Heart right ventricle (tissue), 16 donors: Measurements from ENCODE around the gene SFSWAP. TPM values are rescaled to one million over a fixed set of nuclear protein-coding genes. Genes with fewer than 3 reads are reported as not detected.
"Not testable (repeated sequence)": the region's sequence is repeated elsewhere in the genome, so short reads cannot be mapped to it uniquely, and the experiment has no call there.

Experiments
- ATAC-seq, 8 donors: fragments of 200-7000 bp; cut with Tn5 transposase; one replicate each; pipeline ENCODE4 v1.9.1; 2020; ENCODE audit warnings: mild to moderate bottlenecking in 8 of 8, moderate library complexity in 8 of 8, moderate number of reproducible peaks in 1 of 8
- DNase-seq, 2 donors: peaks; one replicate each; pipeline ENCODE4 v3.0.0-alpha.2; 2020
- H3K27ac ChIP-seq, 10 donors: fragments of 200-600 bp; sonication (generic) in 2 of 10; one replicate each; pipeline versions ENCODE4 v1.5.0 to v1.8.0; 2020 to 2022; ENCODE audit warnings: mild to moderate bottlenecking in 3 of 10
- H3K27me3 ChIP-seq, 7 donors: fragments of 200-600 bp; one replicate each; pipeline ENCODE4 v1.8.0; 2021 to 2022; ENCODE audit warnings: mild to moderate bottlenecking in 2 of 7
- H3K36me3 ChIP-seq, 9 donors: fragments of 200-600 bp; sonication (generic) in 1 of 9; one replicate each; pipeline versions ENCODE4 v1.5.0 to v1.8.0; 2020 to 2022; ENCODE audit warnings: mild to moderate bottlenecking in 2 of 9
- H3K4me1 ChIP-seq, 9 donors: fragments of 200-600 bp; sonication (generic) in 1 of 9; one replicate each; pipeline versions ENCODE4 v1.5.0 to v1.8.0; 2020 to 2022; ENCODE audit warnings: mild to moderate bottlenecking in 4 of 9
- H3K4me3 ChIP-seq, 10 donors: fragments of 200-600 bp; sonication (generic) in 2 of 10; one replicate each; pipeline versions ENCODE4 v1.5.0 to v1.8.0; 2020 to 2022; ENCODE audit warnings: mild to moderate bottlenecking in 7 of 10, moderate library complexity in 2 of 10
- H3K9me3 ChIP-seq, 11 donors: fragments of 200-600 bp in 10 of 11; sonication (generic) in 2 of 11; one replicate each; pipeline versions ENCODE4 v1.5.0 to v1.8.0; 2013 to 2022; ENCODE audit warnings: mild to moderate bottlenecking in 2 of 11, control low read depth in 1 of 11, moderate library complexity in 1 of 11
- CTCF ChIP-seq, 9 donors: fragments of 200-600 bp; sonication (generic) in 2 of 9; IDR thresholded peaks; one replicate each; pipeline versions ENCODE4 v1.5.0 to v1.8.0; 2021 to 2022; ENCODE audit warnings: antibody characterized with exemption in 9 of 9, mild to moderate bottlenecking in 5 of 9, moderate library complexity in 1 of 9
- WGBS, 2 donors: extraction: QIAGEN DNeasy Blood & Tissue Kit; methylation state at CpG; one replicate each; pipeline ENCODE4 v1.1.7; 2013; ENCODE audit warnings: inconsistent platforms in 1 of 2; 5-methylcytosine and 5-hydroxymethylcytosine counted together
- intact Hi-C, 10 donors: fragments of 100-400 bp; cut with DNase I; formaldehyde crosslinking; loops; one replicate each; pipeline versions ENCODE4 v1.11.1 to v1.14.2; 2022
- polyA plus RNA-seq, 2 donors: library from polyadenylated mRNA; stranded (reverse); fragments of 200-250 nt; gene quantifications; one replicate each; pipeline ENCODE4 v1.2.3, GENCODE V29; 2013
- total RNA-seq, 10 donors: library from RNA; stranded (reverse); fragmentation: NEBNext Ultra II Directional in 3 of 10; extraction: Animal tissue kit (Norgen Biotek cat#: 25700) in 3 of 10; gene quantifications; one replicate each; pipeline versions ENCODE4 v1.2.1 to v1.2.4, GENCODE V29; 2021 to 2023
- donor health status: Arrhythmogenic right ventricular cardiomyopathy.
- donor health status: ischemic (EF 13 %, LVEDD 7.1; RV severe dilation, severe dysfunction).
- donor health status: healthy with polysubstance abuse.
- donor health status: DM: no; HTN: yes; CAD: no.
- donor health status: DM: no; HTN: no; CAD: no.
- donor health status: ischemic (EF 25% LVEDD 6.9; RV normal size, moderate dysfunction).
- donor health status: ischemic (EF 25% LVEDD 5.7; RV mildly dilated, moderate dysfunction).
- donor health status: healthy.
- donor health status: DM: yes; HTN: yes; CAD: no.
- donor health status: Ischemic cardiomyopathy.
- donor health status: ischemic (EF 35%, LVEDD 5.7; RV mildly dilated, moderate dysfunction).
- donor health status: nonischemic (EF 11% LVEDD 7.7; RV severe dilation, severe dysfunction).
- donor health status: DM: yes; HTN: yes; CAD: no.
- donor health status: PGD.
- donor health status: ischemic (EF 29% LVEDD 5.4; RV normal size, mild dysfunction).
- donor health status: nonischemic (EF 23%, LVEDD 6.1; RV moderate dilation, normal function).

Gene SFSWAP
- total and polyA plus RNA-seq, 12 donors: 14.5 to 34.1 (median 19.6) TPM

GRCh38 chr12:131701705-131702572 lies 9.0 kb upstream of the SFSWAP start:
- WGBS, 2 donors: 91% methylated on average over 11 to 12 of the region's 14 CpGs
- Histone ChIP-seq H3K36me3 (no peaks in the 10 kb centered on the region), H3K4me3 (no peak overlapping the region), H3K9me3 (peaks cover 0 to 34% (median 21%) of the 10 kb centered on the region in 11 donors), H3K27me3 (peaks cover 0 to 13% (median 0%) of the 10 kb centered on the region in 7 donors), H3K4me1 (no peaks in the 10 kb centered on the region), H3K27ac (no peak overlapping the region)
- TF ChIP-seq CTCF (IDR thresholded peaks at IDR 0.05): no peak
- intact Hi-C loops: no loop called here
- ATAC-seq (no peak), DNase-seq (no peak)

- peaks cover 0 to 8% (median 0%) of the 10 kb centered on the region in 7 donors for H3K27me3 ChIP-seq
- DNase-seq: no peak
- no peak for ATAC-seq
- no peak overlapping the region for H3K4me3 ChIP-seq
- no peak for TF ChIP-seq CTCF (IDR thresholded peaks at IDR 0.05)
- WGBS, 2 donors: 92 to 96% methylated on average over 3 of the region's 3 CpGs
- intact Hi-C loops: no loop called here
- no peaks in the 10 kb centered on the region for H3K36me3 ChIP-seq
- peaks cover 0 to 34% (median 21%) of the 10 kb centered on the region in 11 donors for H3K9me3 ChIP-seq
- H3K27ac ChIP-seq: no peak overlapping the region
- no peaks in the 10 kb centered on the region for H3K4me1 ChIP-seq
Measured at GRCh38 chr12:131702573-131702877, 8.4 kb upstream of the SFSWAP start.

GRCh38 chr12:131703161-131703560 lies 7.7 kb upstream of the SFSWAP start:
- intact Hi-C loops: no loop called here
- TF ChIP-seq CTCF (IDR thresholded peaks at IDR 0.05): no peak
- DNase-seq (no peak), ATAC-seq (no peak)
- Histone ChIP-seq H3K36me3 (no peaks in the 10 kb centered on the region), H3K27me3 (peaks cover 0 to 4% (median 0%) of the 10 kb centered on the region in 7 donors), H3K9me3 (peaks cover 0 to 34% (median 21%) of the 10 kb centered on the region in 11 donors), H3K4me1 (no peaks in the 10 kb centered on the region), H3K27ac (no peak overlapping the region), H3K4me3 (no peak overlapping the region)

GRCh38 chr12:131704509-131704908 lies 6.4 kb upstream of the SFSWAP start:
- H3K4me3 ChIP-seq: no peak overlapping the region
- no peak for ATAC-seq
- peaks cover 0 to 4% (median 0%) of the 10 kb centered on the region in 7 donors for H3K27me3 ChIP-seq
- intact Hi-C loops: no loop called here
- H3K36me3 ChIP-seq: no peaks in the 10 kb centered on the region
- TF ChIP-seq CTCF (IDR thresholded peaks at IDR 0.05): no peak
- DNase-seq: no peak
- no peaks in the 10 kb centered on the region for H3K4me1 ChIP-seq
- WGBS, 2 donors: 91 to 97% methylated on average over 2 of the region's 2 CpGs
- no peak overlapping the region for H3K27ac ChIP-seq
- H3K9me3 ChIP-seq: peaks cover 0 to 40% (median 21%) of the 10 kb centered on the region in 11 donors

- H3K27me3 ChIP-seq, H3K4me3 ChIP-seq, H3K27ac ChIP-seq, DNase-seq, H3K36me3 ChIP-seq, intact Hi-C loops, ATAC-seq: not testable (repeated sequence)
- Histone ChIP-seq H3K9me3 (peaks cover 0 to 40% (median 21%) of the 10 kb centered on the region in 11 donors), H3K4me1 (peaks cover 0 to 13% (median 8%) of the 10 kb centered on the region in 9 donors)
- WGBS, 2 donors: 80% methylated on average over 4 of the region's 4 CpGs
Measured at GRCh38 chr12:131706709-131707108, 4.2 kb upstream of the SFSWAP start.
